ENCODE data around the gene BMP7. TPM values are rescaled to one million over a fixed set of nuclear protein-coding genes. Genes with fewer than 3 reads are reported as not detected.
"Not testable (repeated sequence)": the region's sequence is repeated elsewhere in the genome, so short reads cannot be mapped to it uniquely, and the experiment has no call there.

The BMP7 gene
- total RNA-seq, 1 donor from 2014 or later, result not detected

GRCh38 chr20:57288651-57289277 lies 22.3 kb upstream of the BMP7 start:
- intact Hi-C loops (cut with micrococcal nuclease), result no loop called here

- intact Hi-C loops (cut with micrococcal nuclease), result no loop called here
Measured at GRCh38 chr20:57287901-57288300, 21.5 kb upstream of the BMP7 start.

DNA sequence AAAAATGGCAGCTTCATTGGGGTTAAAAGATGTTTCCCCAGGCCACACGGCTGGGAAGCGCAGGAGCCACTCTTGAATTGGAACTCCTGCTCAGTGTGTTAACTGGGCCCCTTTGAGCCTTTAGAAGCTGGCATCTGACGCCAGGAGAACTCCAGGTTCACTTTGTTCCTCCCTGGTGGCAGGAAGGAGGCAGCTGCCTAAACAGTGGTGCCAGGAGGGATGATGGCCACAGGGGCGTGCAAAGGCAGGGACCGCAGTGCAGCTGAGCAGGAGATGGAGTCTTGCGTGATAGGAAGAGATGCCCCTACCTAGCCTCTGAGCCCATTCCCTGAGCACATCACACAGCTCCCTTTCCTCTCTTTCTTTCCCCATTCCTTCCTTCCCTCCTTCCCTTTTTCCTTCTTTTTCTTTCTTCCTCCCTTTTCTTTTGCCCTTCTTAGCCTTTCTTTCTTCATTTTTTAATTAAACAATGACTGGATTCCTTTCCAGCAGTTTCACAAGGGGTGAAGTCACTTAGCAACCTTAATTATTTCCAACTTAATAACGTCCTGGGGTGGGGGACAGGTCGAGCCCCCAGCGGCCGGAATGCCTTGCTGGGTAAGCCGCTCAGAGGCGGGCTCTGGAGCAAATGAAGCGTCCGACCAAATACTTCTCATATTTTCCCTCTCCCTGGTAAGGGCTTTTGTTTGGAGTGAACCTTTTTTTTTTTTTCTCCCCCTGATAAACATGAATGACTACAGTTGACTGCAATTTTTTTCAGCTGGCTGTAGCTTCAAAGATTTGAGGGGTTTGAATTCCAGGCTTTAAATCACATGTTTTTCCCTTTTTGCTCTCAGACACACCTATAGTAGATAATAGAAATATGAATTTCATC lies 20.8 kb upstream of the BMP7 start:
- intact Hi-C loops (cut with micrococcal nuclease), result no loop called here

DNA sequence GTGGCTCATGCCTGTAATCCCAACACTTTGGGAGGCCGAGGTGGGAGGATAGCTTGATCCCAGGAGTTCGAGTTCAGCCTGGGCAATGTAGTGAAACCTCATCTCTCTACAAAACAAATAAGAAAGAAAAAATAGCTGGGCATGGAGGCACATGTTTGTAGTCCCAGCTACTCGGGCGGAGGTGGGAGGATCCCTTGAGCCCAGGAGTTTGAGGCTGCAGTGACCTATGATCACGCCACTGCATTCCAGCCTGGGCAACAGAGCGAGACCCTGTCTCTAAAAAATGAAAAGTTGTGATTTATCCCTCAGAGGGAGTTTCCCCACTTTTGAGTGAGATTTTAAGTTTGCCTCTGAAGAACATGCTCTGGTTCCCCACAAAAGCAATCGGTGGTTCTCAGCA lies 17.4 kb upstream of the BMP7 start:
- intact Hi-C loops (cut with micrococcal nuclease), result no loop called here

GRCh38 chr20:57282670-57283361 lies 16.4 kb upstream of the BMP7 start:
- intact Hi-C loops (cut with micrococcal nuclease), result no loop called here

DNA sequence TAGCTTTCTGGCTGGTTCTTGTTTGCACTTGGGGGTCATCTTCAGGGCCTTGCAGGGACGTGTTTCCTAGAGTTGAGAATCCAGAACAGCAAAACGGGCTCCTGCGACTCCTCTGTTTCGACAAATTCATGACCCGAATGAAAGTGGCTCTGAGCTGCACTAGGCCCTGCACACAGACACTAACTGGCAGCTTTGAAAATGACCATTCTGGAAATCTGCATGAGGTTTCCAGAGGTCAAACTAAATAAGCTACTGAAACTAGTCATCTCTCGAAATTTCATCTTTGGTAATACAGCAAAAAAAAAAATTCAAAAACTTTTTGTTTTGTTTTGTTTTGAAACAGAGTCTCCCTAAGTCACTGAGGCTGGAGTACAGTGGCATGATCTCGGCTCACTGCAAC lies 15.5 kb upstream of the BMP7 start:
- intact Hi-C loops (cut with micrococcal nuclease), result no loop called here

GRCh38 chr20:57280221-57280620 lies 13.8 kb upstream of the BMP7 start:
- intact Hi-C loops (cut with micrococcal nuclease), result no loop called here

GRCh38 chr20:57279548-57279947 lies 13.1 kb upstream of the BMP7 start:
- intact Hi-C loops (cut with micrococcal nuclease), result not testable (repeated sequence)

GRCh38 chr20:57278457-57278856 lies 12.0 kb upstream of the BMP7 start:
- intact Hi-C loops (cut with micrococcal nuclease), result no loop called here

DNA sequence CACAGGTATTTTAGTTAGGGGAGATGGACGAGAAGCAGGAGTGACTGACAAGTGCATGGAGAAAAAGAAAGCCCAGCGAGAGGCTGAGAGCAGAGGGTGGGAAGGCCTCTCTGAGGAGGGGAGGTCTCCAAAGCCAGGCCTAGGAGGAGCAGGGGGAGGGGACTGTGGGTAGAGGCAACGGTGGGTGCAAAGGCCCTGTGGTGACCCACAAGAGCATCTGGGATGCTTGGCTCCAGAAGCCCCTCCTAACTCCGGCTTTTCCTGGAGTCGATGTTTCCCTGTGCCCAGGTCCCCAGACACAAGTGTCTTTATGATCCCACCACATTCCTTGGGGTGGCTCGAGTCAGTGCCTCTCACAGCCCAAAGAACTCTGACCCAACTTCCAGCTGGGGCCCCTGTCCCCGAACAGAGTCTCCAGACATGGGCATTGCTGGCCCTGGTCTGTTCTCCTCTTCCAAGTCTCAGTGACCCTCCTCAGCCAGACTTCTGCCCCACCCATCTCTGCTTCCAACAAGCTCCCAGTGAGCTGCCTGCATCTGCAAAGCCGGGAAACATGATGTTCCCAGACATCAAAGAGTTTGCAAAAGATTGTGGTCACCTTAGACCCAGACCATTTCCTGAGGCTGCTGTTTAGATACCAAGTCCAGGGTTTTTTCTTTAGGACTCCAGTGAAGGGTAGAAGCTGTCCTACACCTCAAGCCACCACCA lies 11.1 kb upstream of the BMP7 start:
- intact Hi-C loops (cut with micrococcal nuclease), result no loop called here

DNA sequence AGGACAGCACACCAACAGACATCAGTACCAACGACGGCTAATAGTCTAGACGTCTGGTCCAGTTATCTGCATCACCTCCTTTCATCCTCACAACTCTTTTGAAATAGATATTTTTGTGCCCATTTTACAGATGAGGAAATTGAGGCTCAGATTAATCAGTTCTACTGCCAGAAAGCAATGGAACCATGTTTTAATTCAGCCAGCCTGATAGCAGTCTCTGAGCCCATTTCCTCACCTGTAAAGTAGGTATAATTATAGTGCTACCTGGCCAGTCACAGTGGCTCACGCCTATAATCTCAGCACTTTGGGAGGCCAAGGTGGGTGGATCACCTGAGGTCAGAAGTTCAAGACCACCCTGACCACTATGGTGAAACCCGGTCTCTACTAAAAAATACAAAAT lies 9.8 kb upstream of the BMP7 start:
- intact Hi-C loops (cut with micrococcal nuclease), result no loop called here

GRCh38 chr20:57275813-57276212 lies 9.4 kb upstream of the BMP7 start:
- intact Hi-C loops (cut with micrococcal nuclease), result no loop called here

GRCh38 chr20:57275334-57275733 lies 8.9 kb upstream of the BMP7 start:
- intact Hi-C loops (cut with micrococcal nuclease), result no loop called here

DNA sequence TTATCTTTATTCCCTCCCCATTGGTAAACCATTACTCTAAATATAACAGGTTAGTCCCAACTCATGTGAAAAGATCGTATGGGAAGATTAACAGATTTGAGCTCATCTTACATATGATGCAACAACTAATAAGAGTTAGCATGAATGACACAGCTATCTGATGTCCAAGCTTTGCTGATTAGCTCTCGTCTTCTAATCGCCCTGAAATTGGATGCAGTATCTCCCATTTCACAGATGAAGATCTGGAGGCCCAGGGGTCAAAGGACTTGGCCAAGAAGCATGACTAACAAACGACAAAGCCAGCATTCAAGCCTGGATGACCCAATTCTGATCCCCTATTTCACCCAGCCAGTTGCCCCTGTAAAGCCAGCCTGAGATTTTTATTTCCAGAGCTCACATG lies 8.4 kb upstream of the BMP7 start:
- intact Hi-C loops (cut with micrococcal nuclease), result no loop called here

GRCh38 chr20:57274299-57274698 lies 7.9 kb upstream of the BMP7 start:
- intact Hi-C loops (cut with micrococcal nuclease), result no loop called here

GRCh38 chr20:57272883-57273535 lies 6.6 kb upstream of the BMP7 start:
- intact Hi-C loops (cut with micrococcal nuclease), result no loop called here

GRCh38 chr20:57270204-57270984 lies 4.0 kb upstream of the BMP7 start:
- intact Hi-C loops (cut with micrococcal nuclease), result no loop called here

GRCh38 chr20:57269148-57269984 lies 2.9 kb upstream of the BMP7 start:
- intact Hi-C loops (cut with micrococcal nuclease), result no loop called here

DNA sequence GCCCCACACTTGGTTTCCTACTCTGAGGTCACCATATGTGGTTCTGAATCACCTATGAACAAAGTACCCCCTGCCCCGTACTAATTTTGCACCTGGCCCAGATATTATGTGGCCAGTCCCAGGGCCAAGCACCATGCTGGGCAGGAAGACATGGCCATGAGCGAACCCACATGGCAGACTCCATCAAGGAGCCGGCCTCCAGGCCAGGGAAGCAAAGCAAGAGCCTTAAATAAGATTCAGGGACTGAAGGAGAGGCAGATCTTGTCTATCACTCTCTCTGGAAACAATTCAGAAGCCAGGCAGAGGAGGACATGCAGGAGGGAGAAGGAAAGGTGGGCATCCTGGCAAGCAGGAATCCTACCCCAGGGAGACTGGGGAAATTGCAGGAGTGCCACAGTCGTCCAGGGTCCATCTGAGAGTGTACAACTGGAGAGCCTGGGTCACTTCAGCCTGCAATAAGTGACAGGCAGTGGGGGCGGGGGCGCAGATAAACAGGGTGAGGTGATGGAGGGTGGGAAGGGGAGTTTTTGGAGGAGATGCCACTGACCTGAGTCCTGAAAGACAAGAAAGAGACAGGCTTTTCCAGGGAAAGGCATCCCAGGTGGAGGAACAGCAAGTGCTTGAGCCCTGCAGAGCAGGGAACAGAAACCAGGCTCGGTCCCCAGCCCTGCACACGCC lies 2.1 kb upstream of the BMP7 start:
- intact Hi-C loops (cut with micrococcal nuclease), result no loop called here
